ENCODE data around the gene TMOD2. TPM values are rescaled to one million over a fixed set of nuclear protein-coding genes. Genes with fewer than 3 reads are reported as not detected.

The TMOD2 gene
- polyA plus RNA-seq, 3 donors = 4.3 to 5.2 (median 4.4) TPM

DNA sequence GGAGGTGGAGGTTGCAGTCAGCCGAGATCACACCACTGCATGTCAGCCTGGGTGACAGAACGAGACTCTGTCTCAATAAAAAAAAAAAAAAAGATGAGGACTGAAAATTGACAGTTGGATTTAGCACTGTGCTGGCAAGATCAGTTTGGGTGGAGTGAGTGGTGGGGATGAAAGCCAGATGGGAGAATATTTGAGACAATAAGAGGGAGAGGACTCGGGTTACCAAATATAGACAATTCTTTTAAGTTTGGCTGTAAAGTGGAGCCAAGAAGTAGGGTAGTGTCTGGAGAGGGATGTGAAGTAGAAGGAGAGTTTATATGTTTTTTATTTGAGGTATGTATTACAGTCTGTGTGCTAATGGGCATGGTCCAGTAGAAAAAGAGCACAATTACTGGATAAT lies 98.5 kb downstream of the TMOD2 start:
- DNase-seq = no peak

DNA sequence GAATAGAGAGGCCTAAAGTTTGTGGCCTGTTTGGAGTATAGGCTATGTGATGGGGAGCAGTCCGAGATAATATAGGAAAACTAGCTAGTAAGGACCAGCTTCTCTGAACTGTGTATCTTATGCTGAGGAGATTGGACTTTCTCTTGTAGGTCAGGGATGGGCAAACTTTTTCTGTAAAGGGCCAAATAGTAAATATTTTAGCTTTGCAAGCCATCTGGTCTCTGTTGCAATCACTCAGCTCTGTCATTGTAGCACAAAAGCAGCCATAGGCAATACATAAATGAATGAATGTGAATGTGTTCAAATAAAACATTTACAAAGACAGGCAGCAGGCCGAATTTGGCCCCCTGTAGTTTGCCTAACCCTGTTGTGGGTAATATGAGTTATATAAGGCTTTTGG lies 102.6 kb downstream of the TMOD2 start:
- DNase-seq = no peak

GRCh38 chr15:51855612-51856011 lies 104.2 kb downstream of the TMOD2 start:
- DNase-seq = no peak

DNA sequence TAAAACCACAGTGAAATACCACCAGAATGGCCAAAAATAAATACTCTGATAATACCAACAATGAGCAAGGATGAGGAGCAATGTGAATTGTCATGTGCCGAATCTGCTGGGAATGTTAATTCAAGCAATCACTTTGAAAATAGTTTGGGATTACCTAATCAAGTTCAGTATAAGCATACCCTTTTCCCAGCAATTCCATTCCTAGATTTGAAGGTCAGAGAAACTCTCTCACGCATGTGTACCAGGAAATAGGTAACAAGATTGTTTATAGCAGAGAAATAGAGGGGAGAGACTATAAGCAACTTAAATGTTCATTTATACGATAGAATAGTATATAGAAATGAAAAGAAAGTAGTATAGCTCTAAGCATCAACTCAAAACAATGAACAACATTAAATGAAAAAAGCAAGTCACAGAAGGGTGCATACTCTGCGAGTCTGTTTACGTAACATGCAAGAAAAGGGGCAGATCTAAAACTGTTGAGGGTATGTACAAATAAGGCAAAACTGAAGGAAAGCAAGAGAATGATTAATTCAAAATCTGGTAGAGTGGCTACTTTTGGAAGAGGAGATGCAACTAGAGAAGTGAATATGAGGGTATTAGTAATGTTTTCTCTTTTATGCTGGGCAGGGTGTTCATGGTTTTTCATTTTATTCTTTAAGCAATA lies 105.5 kb downstream of the TMOD2 start:
- no peak for DNase-seq

DNA sequence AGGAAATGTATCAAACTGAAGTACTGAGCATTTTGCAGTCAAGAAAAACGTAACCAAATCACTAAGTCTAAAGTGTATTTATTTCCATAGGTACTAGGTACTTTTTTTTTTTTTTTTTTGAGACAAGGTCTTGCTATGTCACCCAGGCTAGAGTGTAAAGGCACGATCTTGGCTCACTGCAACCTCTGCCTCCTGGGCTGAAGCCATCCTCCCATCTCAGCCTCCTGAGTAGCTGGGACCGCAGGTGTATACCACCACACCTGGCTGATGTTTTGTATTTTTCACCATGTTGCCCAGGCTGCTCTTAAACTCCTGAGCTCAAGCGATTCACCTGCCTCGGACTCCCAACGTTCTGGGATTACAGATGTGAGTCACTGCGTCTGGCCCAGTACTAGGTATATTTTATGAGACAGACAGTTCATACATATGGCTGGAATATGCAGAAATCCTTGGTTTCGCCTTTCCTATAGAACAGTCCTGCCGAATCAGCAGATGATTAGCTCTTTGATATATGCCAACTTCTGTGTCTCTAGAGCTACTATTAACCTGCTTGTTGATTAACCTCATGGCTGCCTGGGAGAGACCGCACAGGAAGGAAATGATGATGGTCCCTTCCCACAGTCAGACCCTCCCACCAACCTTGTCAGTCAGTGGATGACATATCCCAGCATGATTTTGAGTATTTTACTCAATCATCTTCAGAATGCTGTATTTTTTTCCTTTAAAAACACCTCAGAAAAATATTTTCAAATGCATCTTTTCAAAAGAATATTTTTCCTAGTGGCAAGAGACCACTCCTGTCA lies 110.4 kb downstream of the TMOD2 start:
- DNase-seq = no peak

- DNase-seq = no peak
Observed at GRCh38 chr15:51863131-51863530, 111.7 kb downstream of the TMOD2 start.

GRCh38 chr15:51864408-51865056 lies 113.1 kb downstream of the TMOD2 start:
- DNase-seq = no peak

DNA sequence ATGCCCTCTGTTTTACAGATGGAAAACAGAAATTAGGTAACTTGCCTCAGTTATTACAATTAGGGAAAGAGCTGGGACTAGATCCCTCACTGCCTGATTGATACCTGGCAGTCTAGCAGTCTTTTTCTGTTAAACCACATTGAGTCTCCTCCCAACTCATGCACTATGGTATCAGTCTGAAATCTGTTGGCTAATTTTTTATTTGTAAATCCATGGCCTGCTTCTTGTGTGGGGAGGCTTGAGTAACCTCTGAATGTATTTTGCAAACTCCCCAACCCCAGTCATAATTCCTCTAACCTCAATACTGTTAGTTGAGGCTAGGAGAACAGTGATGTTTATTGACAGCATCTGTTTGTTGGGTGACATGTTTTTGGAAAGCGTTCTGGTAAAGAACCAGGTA lies 113.9 kb downstream of the TMOD2 start:
- no peak for DNase-seq

Other genes starting within 250 kb of the TMOD2 start
- gene DMXL2, start 128.8 kb upstream of the TMOD2 start, polyA plus RNA-seq (ENCODE audit: insufficient read length in 3 of 3) = 10 to 100 TPM; 45.5 to 88.2 (median 82.4) TPM
- under 1 TPM in 1 of 3 donors, not detected in 2; 0.26 TPM for gene SCG3, start 70.1 kb upstream of the TMOD2 start, polyA plus RNA-seq (ENCODE audit: insufficient read length in 3 of 3)
- 1 to 10 TPM; 3.1 to 4.5 (median 3.8) TPM for gene LYSMD2, start 13.9 kb upstream of the TMOD2 start, polyA plus RNA-seq (ENCODE audit: insufficient read length in 3 of 3)
- gene TMOD3, start 78.1 kb downstream of the TMOD2 start, polyA plus RNA-seq (ENCODE audit: insufficient read length in 3 of 3) = 10 to 100 TPM; 42.8 to 50.9 (median 48.5) TPM
- gene LEO1, start 220.2 kb downstream of the TMOD2 start, polyA plus RNA-seq (ENCODE audit: insufficient read length in 3 of 3) = 10 to 100 TPM; 26.4 to 36.6 (median 33.7) TPM

All from renal pelvis (tissue), 4 donors.